GM18870 (cell line): Measurements from ENCODE around the gene TSEN2.
A peak's percentile ranks its signal among the peaks of the same experiment; 100 is the strongest.

Experiments
- ATAC-seq: cut with Tn5 transposase; IDR thresholded peaks from one replicate; pipeline ENCODE4 v1.9.1; 2021; ENCODE audit warnings: moderate library complexity; ENCODE audit not compliant: unreplicated experiment

The TSEN2 gene

DNA sequence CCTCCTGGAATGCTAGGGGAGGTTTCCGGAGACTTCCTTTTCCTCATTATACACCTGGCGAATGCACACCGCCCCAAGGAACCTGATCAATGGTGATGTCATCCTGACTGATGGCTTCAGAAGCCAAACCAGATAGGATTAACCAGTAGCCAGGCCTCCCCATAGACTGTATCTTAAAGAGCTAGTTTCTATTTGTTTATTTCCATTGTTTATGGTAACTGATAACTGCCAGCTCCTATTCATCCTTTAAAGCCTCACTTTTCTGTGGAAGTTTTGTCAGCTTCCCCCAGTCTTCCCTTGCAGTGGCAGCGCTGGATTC lies 61.2 kb downstream of the TSEN2 start, which contains the start of gene MKRN2OS:
Gene MKRN2OS (minus strand): TSS at position 27 of the 319 bp plus-strand sequence. CDS start 35 bp downstream, outside the sequence.
- no peak for ATAC-seq

DNA sequence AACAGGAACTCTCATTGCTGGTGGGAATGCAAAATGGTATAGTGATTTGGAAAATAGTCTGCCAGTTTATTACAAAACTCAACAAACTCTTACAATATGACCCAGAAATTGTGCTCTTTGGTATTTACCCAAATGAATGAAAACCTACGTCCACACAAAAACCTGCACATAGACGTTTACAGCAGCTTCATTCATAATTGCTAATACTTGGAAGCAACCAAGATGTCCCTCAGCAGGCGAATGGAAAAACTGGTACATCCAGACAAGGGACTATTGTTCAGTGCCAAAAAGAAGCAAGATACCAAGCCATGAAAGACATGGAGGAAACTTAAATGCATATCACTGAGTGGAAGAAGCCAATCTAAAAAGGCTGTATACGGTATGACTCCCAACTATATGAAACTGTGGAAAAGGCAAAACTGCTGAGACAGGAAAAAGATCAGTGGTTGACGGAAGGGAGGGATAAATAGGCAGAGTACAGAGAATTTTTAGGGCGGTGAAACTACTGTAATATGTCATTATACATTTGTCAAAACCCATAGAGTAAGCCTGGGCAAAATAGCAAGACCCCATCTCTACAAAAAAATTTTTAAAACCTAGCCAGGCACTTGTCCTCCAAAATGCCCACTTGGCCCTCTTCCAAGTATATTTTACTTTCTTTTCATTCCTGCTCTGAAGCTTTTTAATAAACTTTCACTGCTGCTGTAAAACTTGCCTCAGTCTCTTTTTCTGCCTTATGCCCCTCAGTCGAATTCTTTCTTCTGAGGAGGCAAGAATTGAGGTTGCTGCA lies 65.9 kb downstream of the TSEN2 start:
- no peak for ATAC-seq

DNA sequence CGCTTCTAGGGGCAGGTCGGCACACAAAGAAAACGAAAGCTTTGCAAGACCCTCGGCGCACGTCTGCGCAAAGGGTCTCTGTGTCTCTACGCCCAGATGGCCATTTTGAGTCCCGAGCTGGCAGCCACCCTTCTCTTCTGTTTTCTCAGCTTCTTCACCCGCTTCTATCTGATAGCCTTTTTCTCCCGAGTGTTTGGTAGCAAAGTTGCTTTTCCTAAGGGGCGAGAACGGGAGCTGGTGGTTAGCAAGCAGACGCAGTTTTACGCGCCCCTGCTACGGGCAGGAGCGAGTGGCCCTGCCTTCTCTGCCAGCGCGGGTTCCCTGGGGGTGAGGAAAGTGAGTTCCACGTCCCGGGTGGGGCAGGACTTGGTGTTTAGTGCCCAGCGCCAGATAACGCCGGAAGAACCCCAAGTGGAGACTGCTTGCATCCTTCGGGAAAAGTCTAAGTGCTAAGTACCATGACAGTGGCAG lies 69.7 kb downstream of the TSEN2 start:
- ATAC-seq: no peak

DNA sequence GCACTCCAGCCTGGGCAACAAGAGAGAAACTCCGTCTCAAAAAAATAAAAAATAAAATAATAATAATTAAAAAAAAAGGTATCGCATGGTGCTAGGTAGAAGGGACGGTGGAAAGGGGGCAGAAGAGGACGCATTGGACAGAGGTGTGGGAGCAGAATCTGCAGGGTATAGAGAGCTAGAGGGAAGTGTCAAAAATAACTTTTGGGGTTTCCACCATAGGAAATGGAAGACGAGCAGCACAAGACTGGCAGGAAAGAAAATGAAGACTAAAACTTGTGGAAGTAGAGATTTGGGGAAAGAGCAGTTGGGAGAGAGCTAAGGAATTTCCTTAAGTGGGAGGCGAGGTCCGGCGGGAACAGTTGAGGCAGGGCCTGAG lies 72.0 kb downstream of the TSEN2 start:
- no peak for ATAC-seq

DNA sequence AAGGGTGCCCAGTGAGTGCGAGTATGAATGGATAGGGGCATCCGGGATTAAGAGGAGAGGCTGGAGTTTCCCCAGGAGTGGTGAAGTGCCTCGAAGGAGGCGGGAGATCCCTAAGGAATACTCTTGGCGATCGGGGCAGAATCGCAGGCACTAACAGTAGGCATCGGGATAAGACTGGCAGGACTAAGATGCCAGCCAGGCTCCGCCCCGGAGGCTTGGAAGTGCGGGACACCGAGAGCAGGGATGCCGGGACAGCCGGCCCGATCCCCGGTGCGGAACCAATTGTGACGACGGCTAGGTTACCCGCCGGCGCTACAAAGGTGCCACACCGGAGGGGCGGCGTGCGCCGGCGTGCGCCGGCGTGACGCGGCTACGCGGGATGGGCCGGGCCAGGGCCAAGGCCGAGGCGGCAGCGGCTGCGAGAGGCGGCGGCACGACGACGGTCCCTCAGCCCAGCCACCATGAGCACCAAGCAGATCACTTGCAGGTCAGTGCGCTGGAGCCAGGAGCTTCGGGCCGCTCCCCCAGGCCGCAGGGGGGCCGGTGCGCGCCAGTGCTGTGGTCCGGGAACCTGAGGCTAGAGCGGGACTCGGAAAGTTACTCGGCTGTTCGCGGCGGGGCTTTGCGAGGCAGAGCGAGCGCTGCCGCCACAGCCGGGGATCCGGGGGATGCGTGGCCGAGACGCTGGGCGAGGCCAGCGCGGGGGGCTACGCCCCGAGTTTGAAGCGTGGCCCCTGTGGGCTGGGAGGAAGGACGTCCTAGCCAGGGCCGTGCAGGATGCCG lies 72.6 kb downstream of the TSEN2 start, which contains the start of gene MKRN2:
Gene MKRN2 (plus strand): TSS at position 398 of the 783 bp plus-strand sequence. CDS start 64 bp downstream, at position 462.
- ATAC-seq: peak; percentile 44

DNA sequence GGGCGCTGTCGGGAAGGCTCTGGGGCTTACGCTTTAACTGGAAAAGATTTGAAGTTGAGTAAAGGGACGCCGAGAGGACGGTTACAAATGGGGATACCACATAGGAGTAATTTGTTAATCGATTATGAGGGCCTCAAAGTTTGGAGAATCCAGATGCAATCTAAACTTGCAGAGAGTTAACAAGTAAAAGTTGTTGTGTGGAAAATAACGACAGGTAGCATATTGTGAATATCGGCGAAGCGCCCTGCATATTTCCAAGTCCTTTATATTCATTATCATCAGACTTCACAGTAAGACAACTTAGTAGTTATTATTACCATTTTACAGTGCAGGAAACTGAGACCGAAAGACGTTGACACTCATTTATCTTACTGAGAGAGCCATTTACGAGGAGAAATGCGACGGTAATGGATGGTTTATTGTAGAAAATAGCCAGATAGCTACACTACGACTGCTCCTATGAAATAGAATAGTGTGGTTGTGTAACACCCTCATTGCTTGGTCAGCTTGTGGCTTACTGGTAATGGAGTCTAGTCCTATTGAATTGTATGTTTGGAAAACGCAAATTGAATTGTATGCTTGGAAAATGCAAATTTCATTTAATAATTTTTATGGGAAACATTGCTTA lies 73.3 kb downstream of the TSEN2 start:
- ATAC-seq: no peak

DNA sequence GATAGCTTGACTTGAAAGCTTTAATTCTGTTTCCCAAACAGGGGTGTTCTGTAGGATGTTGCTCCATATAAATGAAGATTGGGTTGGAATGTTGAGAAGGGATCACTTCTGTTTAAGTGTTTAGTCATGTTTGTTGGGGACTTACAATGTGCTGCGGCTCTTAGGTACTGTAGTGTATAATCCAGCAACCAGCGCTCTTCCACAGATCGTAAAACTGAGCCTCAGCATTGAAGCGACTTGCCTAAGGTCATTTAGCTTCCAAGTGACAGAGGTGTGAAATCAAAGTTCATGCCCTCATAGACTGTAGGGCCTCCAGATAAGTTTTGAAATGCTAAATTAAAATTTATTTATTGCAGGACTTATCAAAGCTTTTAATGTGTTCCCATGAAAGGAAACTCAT lies 74.4 kb downstream of the TSEN2 start:
- no peak for ATAC-seq

DNA sequence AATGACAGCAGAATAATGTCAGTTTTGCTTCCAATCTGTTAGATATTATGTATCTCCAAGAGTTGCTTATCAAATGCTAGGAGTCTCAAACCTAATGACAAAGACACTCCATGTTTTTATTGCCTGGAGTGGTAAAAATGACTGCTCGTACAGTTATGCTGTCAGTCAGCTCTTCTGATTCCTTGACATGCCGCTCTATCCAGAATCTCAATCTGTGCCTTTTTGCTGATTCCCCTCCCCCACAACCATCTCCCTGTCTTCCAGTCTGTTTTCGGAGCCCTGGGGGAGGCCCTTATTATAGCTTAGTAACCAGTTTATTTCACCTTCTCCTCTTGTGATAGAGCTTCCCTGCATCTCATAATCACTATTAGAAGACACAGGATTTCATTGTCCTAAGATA lies 75.2 kb downstream of the TSEN2 start:
- no peak for ATAC-seq

DNA sequence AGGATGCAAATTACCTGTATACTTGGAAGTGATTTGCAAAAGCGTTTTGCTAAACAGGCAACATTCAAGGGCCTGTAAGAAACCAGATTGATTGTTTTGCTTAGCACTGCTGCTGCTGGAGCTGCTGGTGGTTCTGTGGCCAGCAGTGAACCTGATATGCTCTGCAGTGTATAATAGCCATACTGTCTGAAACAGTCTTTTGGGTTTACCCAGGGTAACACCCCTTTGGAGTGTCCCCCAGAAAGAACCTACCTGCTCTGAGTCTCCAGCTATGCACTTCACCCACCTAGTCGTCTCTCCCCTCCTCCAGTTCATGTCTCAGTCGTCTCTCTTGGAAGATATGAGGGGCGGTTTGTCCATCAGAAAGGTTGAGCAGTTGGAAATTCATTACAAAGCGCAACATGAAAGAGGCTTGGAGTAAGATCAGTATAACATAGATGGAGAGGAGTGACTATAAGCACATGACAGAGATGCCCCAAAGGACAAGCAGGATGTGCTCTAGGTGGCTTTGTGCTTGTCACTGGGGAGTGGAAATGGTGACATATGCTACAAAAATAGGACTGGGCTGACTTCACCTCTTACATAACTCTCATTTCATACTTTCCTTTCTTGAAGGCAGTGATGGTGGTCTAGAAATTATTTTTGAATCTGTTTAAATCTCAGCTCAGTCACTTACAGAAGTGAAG lies 76.4 kb downstream of the TSEN2 start:
- ATAC-seq: peak; percentile 62

DNA sequence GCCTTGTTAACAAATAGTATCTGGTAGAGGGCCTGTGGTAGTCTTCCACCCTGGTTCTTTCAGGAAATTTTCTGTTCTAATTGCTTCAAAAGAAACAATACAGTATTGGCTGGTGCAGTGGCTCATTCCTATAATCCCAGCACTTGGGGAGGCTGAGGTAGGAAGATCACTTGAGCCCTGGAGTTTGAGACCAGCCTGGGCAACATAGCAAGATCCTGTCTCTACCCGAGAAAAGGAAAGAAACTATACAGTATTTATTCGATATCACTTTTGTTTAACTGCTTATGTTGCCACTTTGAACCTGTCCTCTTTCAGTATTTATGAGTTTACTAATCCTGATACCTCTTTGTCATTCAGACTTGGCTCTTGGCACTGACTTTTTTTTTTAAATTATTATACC lies 77.1 kb downstream of the TSEN2 start:
- ATAC-seq: no peak

DNA sequence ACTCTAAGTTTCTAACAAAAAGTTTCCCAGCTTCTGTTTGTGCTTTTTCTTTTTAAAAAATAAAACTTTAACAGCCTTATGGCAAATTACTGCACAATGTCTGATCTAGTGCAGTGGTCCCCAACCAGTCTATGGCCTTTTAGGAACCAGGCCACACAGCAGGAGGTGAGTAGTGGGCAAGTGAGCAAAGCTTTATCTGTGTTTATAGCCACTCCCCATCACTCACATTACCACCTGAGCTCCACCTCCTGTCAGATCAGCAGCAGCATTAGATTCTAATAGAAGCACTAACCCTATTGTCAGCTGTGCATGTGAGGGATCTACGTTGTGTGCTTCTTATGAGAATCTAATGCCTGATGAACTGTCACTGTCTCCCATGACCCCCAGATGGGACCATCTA lies 78.2 kb downstream of the TSEN2 start:
- ATAC-seq: no peak

DNA sequence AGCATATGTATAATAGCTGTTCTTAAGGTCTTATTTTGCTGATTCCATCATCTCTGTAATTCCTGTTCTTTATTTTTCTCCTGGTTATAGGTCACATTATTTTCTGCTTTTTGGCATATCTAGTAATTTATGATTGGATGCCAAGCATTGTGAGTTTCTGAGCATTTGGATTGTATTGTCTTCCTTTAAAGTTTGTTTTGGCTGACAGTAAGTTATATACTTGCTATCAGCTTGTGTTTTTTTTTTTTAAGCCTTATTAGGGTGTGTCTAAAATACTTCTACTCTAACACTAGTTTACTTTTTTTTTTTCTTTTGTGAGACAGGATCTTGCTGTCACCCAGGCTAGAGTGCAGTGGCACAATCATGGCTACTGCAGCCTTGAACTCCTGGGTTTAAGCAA lies 82.7 kb downstream of the TSEN2 start:
- ATAC-seq: no peak

DNA sequence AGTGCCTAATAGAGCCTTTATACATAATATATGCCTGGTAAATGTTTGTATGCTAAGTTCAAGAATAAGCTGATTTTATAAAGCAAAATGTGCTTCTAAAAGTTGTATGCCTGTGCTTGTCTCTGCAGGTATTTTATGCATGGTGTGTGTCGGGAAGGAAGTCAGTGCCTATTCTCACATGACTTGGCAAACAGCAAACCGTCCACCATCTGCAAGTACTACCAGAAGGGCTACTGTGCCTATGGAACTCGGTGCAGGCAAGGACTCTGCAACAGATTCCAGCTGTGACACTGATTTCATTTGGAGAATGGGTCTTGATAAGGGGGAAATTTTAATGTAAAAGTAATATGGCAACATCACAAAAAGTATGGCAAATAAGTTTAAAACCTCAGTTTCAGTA lies 84.5 kb downstream of the TSEN2 start:
- ATAC-seq: no peak

DNA sequence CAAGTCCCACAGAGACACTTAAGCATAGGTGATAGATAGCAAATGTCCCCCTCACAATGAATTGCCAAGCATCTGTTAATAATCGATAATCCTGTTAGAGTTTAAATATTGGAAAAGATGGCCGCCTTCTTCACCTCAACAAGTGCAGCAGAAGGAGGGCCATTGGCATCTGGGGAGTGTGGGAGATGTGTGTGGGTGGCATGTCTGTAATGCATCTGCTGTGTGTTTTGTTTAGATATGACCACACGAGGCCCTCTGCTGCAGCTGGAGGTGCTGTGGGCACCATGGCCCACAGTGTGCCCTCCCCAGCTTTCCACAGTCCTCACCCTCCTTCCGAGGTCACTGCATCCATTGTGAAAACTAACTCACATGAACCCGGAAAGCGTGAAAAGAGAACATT lies 85.6 kb downstream of the TSEN2 start:
- ATAC-seq: no peak

DNA sequence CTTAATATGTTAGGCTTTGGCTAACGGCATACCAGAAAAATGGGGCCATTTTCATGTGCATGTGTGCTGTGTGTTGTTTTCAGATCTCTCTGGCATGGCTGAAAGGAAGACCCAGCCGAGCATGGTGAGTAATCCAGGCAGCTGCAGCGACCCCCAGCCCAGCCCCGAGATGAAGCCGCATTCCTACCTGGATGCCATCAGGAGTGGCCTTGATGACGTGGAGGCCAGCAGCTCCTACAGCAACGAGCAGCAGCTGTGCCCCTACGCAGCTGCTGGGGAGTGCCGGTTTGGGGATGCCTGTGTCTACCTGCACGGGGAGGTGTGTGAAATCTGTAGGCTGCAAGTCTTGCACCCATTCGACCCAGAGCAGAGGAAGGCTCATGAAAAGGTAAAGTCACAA lies 87.7 kb downstream of the TSEN2 start:
- ATAC-seq: no peak

DNA sequence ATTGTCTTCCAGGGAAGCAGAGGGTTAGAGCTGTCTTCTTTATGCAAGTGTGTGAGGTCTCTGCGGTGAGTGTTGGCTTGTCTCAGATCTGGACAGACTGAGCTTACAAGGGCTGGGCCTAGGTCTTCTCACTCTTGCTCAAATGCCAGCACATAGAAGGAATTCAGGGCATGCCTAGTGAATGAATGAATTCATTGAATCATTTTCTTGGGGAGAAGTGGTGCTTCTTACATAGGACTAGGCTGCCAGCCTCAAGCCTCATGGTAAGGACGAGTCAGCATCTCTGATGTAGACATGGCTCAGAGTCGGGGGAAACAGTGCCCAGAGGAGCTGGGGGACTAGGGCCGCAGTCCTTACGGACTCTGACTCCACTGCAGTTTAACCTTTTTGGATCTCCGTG lies 89.9 kb downstream of the TSEN2 start:
- ATAC-seq: no peak

DNA sequence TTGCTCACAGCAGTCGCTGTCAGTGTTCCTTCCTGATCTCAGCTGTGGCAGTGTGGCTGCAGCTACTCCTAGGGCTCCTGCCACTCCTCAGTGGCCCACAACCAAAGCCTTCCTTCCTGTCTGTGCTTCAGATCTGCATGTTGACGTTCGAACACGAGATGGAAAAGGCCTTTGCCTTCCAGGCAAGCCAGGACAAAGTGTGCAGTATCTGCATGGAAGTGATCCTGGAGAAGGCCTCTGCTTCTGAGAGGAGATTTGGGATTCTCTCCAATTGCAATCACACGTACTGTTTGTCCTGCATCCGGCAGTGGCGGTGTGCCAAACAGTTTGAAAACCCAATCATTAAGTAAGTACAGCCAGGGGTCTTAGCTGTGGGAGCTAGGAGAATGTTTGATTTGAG lies 90.4 kb downstream of the TSEN2 start:
- no peak for ATAC-seq

DNA sequence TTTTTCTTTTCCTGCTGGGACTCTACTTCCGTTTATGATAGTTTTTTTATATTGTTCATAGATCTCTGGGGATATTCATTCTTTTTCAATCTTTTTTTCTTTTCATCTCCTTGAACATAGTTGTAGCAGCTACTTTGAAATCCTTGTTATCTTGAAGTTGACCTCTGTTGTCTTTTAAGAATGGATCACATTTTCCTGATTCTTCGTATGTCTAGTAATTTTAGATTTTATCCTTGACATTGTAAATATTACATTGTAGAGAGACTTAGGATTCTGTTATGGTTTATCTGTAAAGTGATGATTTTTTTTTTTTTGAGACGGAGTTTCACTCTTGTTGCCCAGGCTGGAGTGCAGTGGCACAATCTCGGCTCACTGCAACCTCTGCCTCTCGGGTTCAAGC lies 93.1 kb downstream of the TSEN2 start:
- no peak for ATAC-seq

DNA sequence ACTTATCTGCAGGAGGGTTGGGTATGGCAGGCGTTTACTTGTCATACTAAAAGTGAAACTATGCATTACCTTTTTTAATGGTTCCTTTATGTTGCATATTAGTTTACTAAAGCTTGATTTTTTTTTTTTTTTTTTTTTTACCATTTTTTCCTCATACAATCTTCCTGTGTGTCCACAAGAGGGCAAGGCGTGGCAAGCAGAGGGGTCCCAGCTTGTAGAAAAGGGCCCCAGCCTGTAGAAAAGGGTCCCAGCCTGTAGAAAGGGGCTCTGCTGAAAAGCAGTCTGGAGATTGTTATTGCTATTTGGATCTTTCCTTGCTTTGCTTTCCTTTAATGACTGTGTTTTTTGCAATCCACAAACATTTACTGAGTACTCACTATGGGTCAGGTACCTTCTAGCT lies 94.5 kb downstream of the TSEN2 start:
- ATAC-seq: no peak

DNA sequence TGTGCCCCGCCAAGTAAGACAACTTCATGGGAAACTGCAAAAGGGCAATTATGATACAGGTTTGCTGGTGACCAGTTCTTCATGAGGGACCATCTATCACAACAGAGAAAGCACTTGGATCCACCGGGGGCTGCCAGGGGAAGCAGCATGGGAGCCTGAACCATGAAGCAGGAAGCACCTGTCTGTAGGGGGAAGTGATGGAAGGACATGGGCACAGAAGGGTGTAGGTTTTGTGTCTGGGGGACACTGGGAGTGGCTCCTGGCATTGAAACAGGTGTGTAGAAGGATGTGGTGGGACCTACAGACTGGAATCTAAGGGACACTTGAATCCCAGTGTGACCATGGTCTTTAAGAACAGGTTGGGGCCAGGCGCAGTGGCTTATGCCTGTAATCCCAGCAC lies 95.2 kb downstream of the TSEN2 start:
- no peak for ATAC-seq

DNA sequence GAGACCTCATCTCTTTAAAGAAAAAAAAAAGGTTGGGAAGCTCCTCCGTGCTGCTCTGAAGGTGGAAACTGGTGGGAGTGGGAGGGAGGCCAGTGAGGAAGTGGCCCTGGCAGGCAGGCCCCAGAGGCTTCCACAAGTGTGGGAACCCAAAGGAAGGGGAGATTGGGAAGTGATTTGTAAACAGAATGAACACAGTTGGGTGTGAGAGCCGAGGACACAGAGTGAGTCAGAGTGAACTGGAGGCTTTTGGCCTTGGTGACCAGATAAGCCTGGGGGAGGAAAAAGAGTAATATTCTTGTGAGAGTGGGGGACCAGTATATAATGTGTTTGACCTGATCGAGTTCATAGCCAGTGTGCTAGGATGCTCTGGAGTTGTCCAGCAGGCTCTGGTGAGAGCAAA lies 95.6 kb downstream of the TSEN2 start:
- no peak for ATAC-seq
